COR-L47 (cell line): Measurements from ENCODE around the gene GABARAP.

Experiments used
- DNase-seq: peaks from one replicate; lab custom pipeline; 2025; lab: John Stamatoyannopoulos, UW

GABARAP gene

GRCh38 chr17:7241783-7242716 lies at the start of gene GABARAP:
Gene GABARAP (minus strand): TSS chr17:7242449. CDS start chr17:7242330, 119 bp downstream.
- peak; percentile 71 for DNase-seq

- no peak for DNase-seq
Observed at GRCh38 chr17:7290685-7291084, 48.4 kb upstream of the GABARAP start.

- DNase-seq = no peak
Observed at GRCh38 chr17:7290166-7290565, 47.9 kb upstream of the GABARAP start.

GRCh38 chr17:7289256-7290032 lies 47.2 kb upstream of the GABARAP start:
- DNase-seq = no peak

- DNase-seq = no peak
Observed at GRCh38 chr17:7285679-7286078, 43.4 kb upstream of the GABARAP start.

GRCh38 chr17:7284911-7285310 lies 42.7 kb upstream of the GABARAP start:
- no peak for DNase-seq

- DNase-seq = no peak
Observed at GRCh38 chr17:7283471-7284216, 41.4 kb upstream of the GABARAP start.

GRCh38 chr17:7282752-7283321 lies 40.6 kb upstream of the GABARAP start:
- no peak for DNase-seq

- DNase-seq = no peak
Observed at GRCh38 chr17:7281953-7282751, 39.9 kb upstream of the GABARAP start.

- DNase-seq = peak; percentile 56
Observed at GRCh38 chr17:7281074-7281952, 39.1 kb upstream of the GABARAP start, which contains the start of gene SLC2A4. Gene SLC2A4 (plus strand): TSS chr17:7281718. CDS start chr17:7281935, 217 bp downstream.

GRCh38 chr17:7280519-7281073 lies 38.3 kb upstream of the GABARAP start:
- DNase-seq = peak; percentile 32

GRCh38 chr17:7279448-7279847 lies 37.2 kb upstream of the GABARAP start:
- DNase-seq = no peak

GRCh38 chr17:7266784-7267183 lies 24.5 kb upstream of the GABARAP start:
- DNase-seq = no peak

GRCh38 chr17:7263801-7264078 lies 21.5 kb upstream of the GABARAP start:
- no peak for DNase-seq

GRCh38 chr17:7262935-7263800 lies 20.9 kb upstream of the GABARAP start:
- no peak for DNase-seq

GRCh38 chr17:7262192-7262934 lies 20.1 kb upstream of the GABARAP start, which contains the start of gene CLDN7:
Gene CLDN7 (minus strand): TSS chr17:7262478. CDS start chr17:7262043, 435 bp downstream.
- DNase-seq = peak; percentile 39

GRCh38 chr17:7261379-7262191 lies 19.3 kb upstream of the GABARAP start:
- DNase-seq = no peak
